Osteoblast (primary cell): ENCODE results near the gene EFCAB6. TPM values are rescaled to one million over a fixed set of nuclear protein-coding genes. Genes with fewer than 3 reads are reported as not detected.
A peak's percentile ranks its signal among the peaks of the same experiment; 100 is the strongest.

Experiments
- DNase-seq: peaks from one replicate; pipeline ENCODE4 v3.0.0; 2011; ENCODE audit warnings: low spot score, mixed read lengths; ENCODE audit not compliant: insufficient read length; ENCODE audit errors: missing footprints
- H2AFZ ChIP-seq: 2 replicates; pipeline ENCODE4 v1.6.0; 2011; ENCODE audit warnings: mild to moderate bottlenecking, low read length
- H3K27ac ChIP-seq: 2 replicates; pipeline ENCODE4 v1.5.1; 2011; ENCODE audit warnings: mild to moderate bottlenecking, low read depth, low read length, moderate library complexity
- H3K27me3 ChIP-seq: 2 replicates; pipeline ENCODE4 v1.6.0; 2012; ENCODE audit warnings: mild to moderate bottlenecking, control low read depth, inconsistent platforms, low read length, moderate library complexity; ENCODE audit not compliant: insufficient read depth
- H3K36me3 ChIP-seq: 2 replicates; pipeline ENCODE4 v1.5.1; 2011; ENCODE audit warnings: mild to moderate bottlenecking, low read length, control low read depth, moderate library complexity; ENCODE audit not compliant: insufficient read depth
- H3K4me1 ChIP-seq: 2 replicates; pipeline ENCODE4 v1.5.1; 2011; ENCODE audit warnings: mild to moderate bottlenecking, low read length, control low read depth, moderate library complexity; ENCODE audit not compliant: insufficient read depth
- H3K4me2 ChIP-seq: 2 replicates; pipeline ENCODE4 v1.6.0; 2011; ENCODE audit warnings: mild to moderate bottlenecking, low read length; ENCODE audit not compliant: insufficient read depth
- H3K4me3 ChIP-seq: fragments of 200-600 bp; sonication (generic); 3 replicates; pipeline ENCODE4 v1.5.1; 2012; ENCODE audit warnings: mild to moderate bottlenecking, low read length, inconsistent platforms; ENCODE audit not compliant: insufficient read depth
- H3K79me2 ChIP-seq: 2 replicates; pipeline ENCODE4 v1.6.0; 2012; ENCODE audit warnings: mild to moderate bottlenecking, low read length, control low read depth, inconsistent platforms; ENCODE audit not compliant: insufficient read depth
- H3K9me3 ChIP-seq: 2 replicates; pipeline ENCODE4 v1.5.1; 2011; ENCODE audit warnings: low read depth, low read length, control low read depth
- H4K20me1 ChIP-seq: 2 replicates; pipeline ENCODE4 v1.6.0; 2012; ENCODE audit warnings: mild to moderate bottlenecking, low read length, control low read depth; ENCODE audit not compliant: insufficient read depth
- CTCF ChIP-seq: IDR thresholded peaks from 2 replicates; pipeline ENCODE4 v1.5.1; 2011; ENCODE audit warnings: mild to moderate bottlenecking, low read depth, low read length, moderate library complexity; ENCODE audit errors: extremely low read depth
- total RNA-seq: library from RNA; depleted of rRNA; stranded (reverse); fragments of >200 nt; gene quantifications from 2 replicates; pipeline ENCODE4 v1.2.3, GENCODE V29; 2012

Gene EFCAB6
- total RNA-seq, 1 donor, result 1.8 TPM

GRCh38 chr22:43845981-43846380 is 33.9 kb upstream of the EFCAB6 start:
- no peaks in the 10 kb centered on the region for H3K36me3 ChIP-seq
- no peaks in the 10 kb centered on the region for H3K79me2 ChIP-seq
- H3K4me1 ChIP-seq, result no peaks in the 10 kb centered on the region
- H3K4me2 ChIP-seq, result no peak overlapping the region
- no peak overlapping the region for H3K4me3 ChIP-seq
- DNase-seq, result no peak
- no peak overlapping the region for H3K27ac ChIP-seq
- H4K20me1 ChIP-seq, result no peaks in the 10 kb centered on the region
- no peak for TF ChIP-seq CTCF
- no peaks in the 10 kb centered on the region for H3K9me3 ChIP-seq
- peaks cover 20% of the 10 kb centered on the region for H3K27me3 ChIP-seq
- H2AFZ ChIP-seq, result no peak overlapping the region

GRCh38 chr22:43844560-43845545 is 32.7 kb upstream of the EFCAB6 start:
- peak; percentile 71 for DNase-seq
- Histone ChIP-seq H3K27ac (no peak overlapping the region), H3K27me3 (peaks cover 9% of the 10 kb centered on the region), H3K9me3 (no peaks in the 10 kb centered on the region), H3K79me2 (no peaks in the 10 kb centered on the region), H2AFZ (no peak overlapping the region), H3K4me3 (no peak overlapping the region), H3K36me3 (no peaks in the 10 kb centered on the region), H3K4me1 (no peaks in the 10 kb centered on the region), H3K4me2 (no peak overlapping the region), H4K20me1 (no peaks in the 10 kb centered on the region)
- TF ChIP-seq CTCF, result no peak

- H4K20me1 ChIP-seq, result no peaks in the 10 kb centered on the region
- H3K79me2 ChIP-seq, result no peaks in the 10 kb centered on the region
- no peaks in the 10 kb centered on the region for H3K36me3 ChIP-seq
- no peak overlapping the region for H3K27ac ChIP-seq
- no peak overlapping the region for H3K4me2 ChIP-seq
- H3K4me1 ChIP-seq, result no peaks in the 10 kb centered on the region
- H3K27me3 ChIP-seq, result peaks cover under 1% of the 10 kb centered on the region
- TF ChIP-seq CTCF, result no peak
- no peak overlapping the region for H2AFZ ChIP-seq
- no peaks in the 10 kb centered on the region for H3K9me3 ChIP-seq
- DNase-seq, result no peak
- no peak overlapping the region for H3K4me3 ChIP-seq
Measured at GRCh38 chr22:43843783-43844530, 31.9 kb upstream of the EFCAB6 start.

- H3K79me2 ChIP-seq, result no peaks in the 10 kb centered on the region
Measured at GRCh38 chr22:43841742-43842141, 29.6 kb upstream of the EFCAB6 start.

More at GRCh38 chr22:43841742-43842141, 29.6 kb upstream of the EFCAB6 start:
- H3K27ac ChIP-seq, result no peak overlapping the region
- no peaks in the 10 kb centered on the region for H3K4me1 ChIP-seq
- no peak overlapping the region for H2AFZ ChIP-seq
- H4K20me1 ChIP-seq, result no peaks in the 10 kb centered on the region
- no peaks in the 10 kb centered on the region for H3K36me3 ChIP-seq
- no peak overlapping the region for H3K4me2 ChIP-seq
- no peak overlapping the region for H3K4me3 ChIP-seq
- TF ChIP-seq CTCF, result no peak
- peak; percentile 75 for DNase-seq
- no peaks in the 10 kb centered on the region for H3K27me3 ChIP-seq
- H3K9me3 ChIP-seq, result no peaks in the 10 kb centered on the region
